Mesenchymal stem cell (in vitro differentiated cells and primary cell): Measurements from ENCODE around the gene CLDND1.

Experiments
- DNase-seq: peaks from one replicate; pipeline ENCODE4 v3.0.0-alpha.2; 2013
- H2AFZ ChIP-seq: one replicate; pipeline ENCODE4 v1.6.1; 2013; ENCODE audit warnings: low read depth, mild to moderate bottlenecking, control low read depth, inconsistent platforms, low read length, moderate library complexity
- H2AK5ac ChIP-seq: 2 replicates; pipeline ENCODE4 v1.6.1; 2013; ENCODE audit warnings: low read length, moderate library complexity, mild to moderate bottlenecking, inconsistent platforms; ENCODE audit not compliant: severe bottlenecking
- H2BK120ac ChIP-seq: one replicate; pipeline ENCODE4 v1.6.1; 2013; ENCODE audit warnings: low read depth, mild to moderate bottlenecking, inconsistent platforms, low read length, moderate library complexity
- H2BK12ac ChIP-seq, 2 experiments: one replicate each; pipeline ENCODE4 v1.6.1; 2013; ENCODE audit warnings: inconsistent platforms in 2 of 2, low read length in 2 of 2, mild to moderate bottlenecking in 2 of 2, moderate library complexity in 2 of 2, control low read depth in 1 of 2
- H2BK15ac ChIP-seq: one replicate; pipeline ENCODE4 v1.6.1; 2013; ENCODE audit warnings: mild to moderate bottlenecking, low read depth, inconsistent platforms; ENCODE audit not compliant: poor library complexity, severe bottlenecking
- H2BK5ac ChIP-seq: 2 replicates; pipeline ENCODE4 v1.6.1; 2013; ENCODE audit warnings: low read depth, mild to moderate bottlenecking, low read length, control low read depth, inconsistent platforms; ENCODE audit not compliant: poor library complexity, severe bottlenecking
- H3K14ac ChIP-seq, 2 experiments: one replicate each; pipeline ENCODE4 v1.6.1; 2013; ENCODE audit warnings: inconsistent platforms in 2 of 2, low read length in 2 of 2, control low read depth in 1 of 2, mild to moderate bottlenecking in 1 of 2, moderate library complexity in 1 of 2
- H3K18ac ChIP-seq, 2 experiments: one replicate each; pipeline ENCODE4 v1.6.1; 2013; ENCODE audit warnings: inconsistent platforms in 2 of 2, low read length in 2 of 2, control low read depth in 1 of 2, low read depth in 1 of 2, mild to moderate bottlenecking in 1 of 2
- H3K23ac ChIP-seq, 2 experiments: one replicate each; pipeline ENCODE4 v1.6.1; 2013; ENCODE audit warnings: inconsistent platforms in 2 of 2, low read length in 2 of 2, mild to moderate bottlenecking in 2 of 2, moderate library complexity in 2 of 2, control low read depth in 1 of 2
- H3K27ac ChIP-seq: 2 replicates; pipeline ENCODE4 v1.5.1; 2013; ENCODE audit warnings: mild to moderate bottlenecking, moderate library complexity, low read length, control low read depth, inconsistent platforms; ENCODE audit not compliant: poor library complexity, severe bottlenecking
- H3K27me3 ChIP-seq, 2 experiments: 2 replicates each; pipeline versions ENCODE4 v1.6.1 to v1.7.0; 2013; ENCODE audit warnings: low read length in 2 of 2, mild to moderate bottlenecking in 2 of 2, moderate library complexity in 2 of 2, control low read depth in 1 of 2, inconsistent platforms in 1 of 2; ENCODE audit not compliant: control insufficient read depth in 1 of 2, insufficient read depth in 1 of 2
- H3K36me3 ChIP-seq, 2 experiments: 2 replicates each; pipeline versions ENCODE4 v1.6.1 to v1.7.0; 2013; ENCODE audit warnings: low read length in 2 of 2, control low read depth in 1 of 2, inconsistent platforms in 1 of 2, low read depth in 1 of 2, mild to moderate bottlenecking in 1 of 2; ENCODE audit not compliant: insufficient read depth in 2 of 2, control insufficient read depth in 1 of 2
- H3K4ac ChIP-seq, 2 experiments: one replicate each; pipeline ENCODE4 v1.6.1; 2013; ENCODE audit warnings: inconsistent platforms in 2 of 2, low read length in 2 of 2, mild to moderate bottlenecking in 2 of 2, moderate library complexity in 2 of 2, control low read depth in 1 of 2, low read depth in 1 of 2
- H3K4me1 ChIP-seq: 2 replicates; pipeline ENCODE4 v1.6.1; 2013; ENCODE audit warnings: low read depth, low read length, control low read depth; ENCODE audit not compliant: control insufficient read depth, insufficient read depth
- H3K4me2 ChIP-seq: 2 replicates; pipeline ENCODE4 v1.6.1; 2013; ENCODE audit warnings: low read length, mild to moderate bottlenecking, inconsistent platforms; ENCODE audit not compliant: poor library complexity, severe bottlenecking
- H3K4me3 ChIP-seq, 2 experiments: 2 replicates each; pipeline versions ENCODE4 v1.5.1 to v1.7.0; 2013; ENCODE audit warnings: low read length in 2 of 2, mild to moderate bottlenecking in 2 of 2, control low read depth in 1 of 2, low read depth in 1 of 2; ENCODE audit not compliant: insufficient read depth in 1 of 2
- H3K79me1 ChIP-seq: replicated peaks from 2 replicates; pipeline ENCODE4 v1.6.1; 2013; ENCODE audit warnings: mild to moderate bottlenecking, control low read depth, low read length, inconsistent platforms; ENCODE audit not compliant: poor library complexity, severe bottlenecking
- H3K9ac ChIP-seq: 2 replicates; pipeline ENCODE4 v1.7.0; 2013; ENCODE audit warnings: mild to moderate bottlenecking, low read length, moderate library complexity
- H3K9me3 ChIP-seq: 2 replicates; pipeline ENCODE4 v1.7.0; 2013; ENCODE audit warnings: mild to moderate bottlenecking, low read length; ENCODE audit not compliant: control insufficient read depth
- H4K8ac ChIP-seq: one replicate; pipeline ENCODE4 v1.6.1; 2013; ENCODE audit warnings: inconsistent platforms, mild to moderate bottlenecking, low read length, moderate library complexity
- H4K91ac ChIP-seq: one replicate; pipeline ENCODE4 v1.6.1; 2013; ENCODE audit warnings: mild to moderate bottlenecking, low read length, inconsistent platforms
- WGBS: methylation state at CpG from one replicate; pipeline ENCODE4 v1.1.7; 2013; ENCODE audit warnings: mixed read lengths; 5-methylcytosine and 5-hydroxymethylcytosine counted together

CLDND1 gene

DNA sequence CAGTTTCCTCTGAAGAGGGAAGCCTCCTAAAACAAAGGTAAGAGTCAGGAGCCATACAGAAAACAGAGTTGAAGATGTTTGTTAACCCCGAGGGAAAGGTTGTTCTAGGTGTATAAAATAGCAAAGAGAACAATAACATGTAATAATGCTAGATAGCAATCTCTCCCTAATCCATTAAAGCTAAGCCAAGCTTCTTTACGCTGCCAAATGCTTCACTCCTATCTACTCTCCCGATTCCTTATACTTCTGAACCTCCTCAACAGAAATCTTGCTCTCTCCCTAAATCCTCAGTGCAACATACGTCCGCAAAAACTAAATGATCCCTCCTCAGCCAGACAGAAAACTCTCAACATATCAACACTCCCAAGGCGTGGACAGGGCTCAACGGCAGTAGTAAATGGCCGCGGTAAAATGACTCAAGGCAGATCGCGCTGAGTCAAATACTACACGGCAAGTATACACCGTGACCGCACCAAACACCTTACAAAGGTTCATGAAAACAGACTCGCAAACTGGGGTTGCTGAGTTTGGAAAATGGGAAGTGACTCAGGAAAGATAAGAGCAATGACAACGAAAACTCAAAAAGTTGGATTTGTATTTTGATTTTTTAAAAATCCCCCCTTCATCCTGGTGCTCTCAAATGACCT lies 682 bp downstream of the CLDND1 start:
- H2AFZ ChIP-seq: no peak overlapping the region
- H3K18ac ChIP-seq: peak overlapping the region in 1 of 2 experiments; percentile 90
- peaks cover 9% of the 10 kb centered on the region for H3K79me1 ChIP-seq
- peak overlapping the region; percentile 80 for H2BK15ac ChIP-seq
- no peak overlapping the region for H3K14ac ChIP-seq
- no peaks in the 10 kb centered on the region for H3K27me3 ChIP-seq
- H4K8ac ChIP-seq: no peak overlapping the region
- H3K4ac ChIP-seq: peak overlapping the region in 1 of 2 experiments; percentile 85
- H2AK5ac ChIP-seq: no peak overlapping the region
- peaks cover 0 to 41% of the 10 kb centered on the region in 2 experiments for H3K36me3 ChIP-seq
- H2BK5ac ChIP-seq: peak overlapping the region; percentile 91
- H2BK120ac ChIP-seq: peak overlapping the region; percentile 92
- H3K9me3 ChIP-seq: no peaks in the 10 kb centered on the region
- no peaks in the 10 kb centered on the region for H3K4me1 ChIP-seq
- H3K23ac ChIP-seq: no peak overlapping the region
- peak overlapping the region; percentile 72 for H3K27ac ChIP-seq
- H4K91ac ChIP-seq: no peak overlapping the region
- H3K4me3 ChIP-seq: peak overlapping the region; percentile 95 to 96
- 2% methylated on average over 11 of the region's 16 CpGs for WGBS
- no peak overlapping the region for H2BK12ac ChIP-seq
- peak overlapping the region; percentile 84 for H3K4me2 ChIP-seq
- H3K9ac ChIP-seq: peak overlapping the region; percentile 97
- DNase-seq: peak; percentile 80

GRCh38 chr3:98519351-98519750 lies 3.4 kb downstream of the CLDND1 start:
- DNase-seq: peak; percentile 20
- Histone ChIP-seq H3K4me3 (no peak overlapping the region), H3K14ac (no peak overlapping the region), H3K18ac (no peak overlapping the region), H2BK120ac (no peak overlapping the region), H3K27ac (no peak overlapping the region), H2BK5ac (no peak overlapping the region), H2BK15ac (no peak overlapping the region), H3K79me1 (peaks cover 15% of the 10 kb centered on the region), H4K91ac (no peak overlapping the region), H3K4ac (no peak overlapping the region), H2AFZ (no peak overlapping the region), H3K4me1 (no peaks in the 10 kb centered on the region), H3K36me3 (peaks cover 2 to 65% of the 10 kb centered on the region in 2 experiments), H3K9me3 (no peaks in the 10 kb centered on the region), H3K23ac (no peak overlapping the region), H2BK12ac (no peak overlapping the region), H3K4me2 (no peak overlapping the region), H4K8ac (no peak overlapping the region), H2AK5ac (no peak overlapping the region), H3K9ac (no peak overlapping the region), H3K27me3 (no peaks in the 10 kb centered on the region)
- 98% methylated on average over 1 of the region's 1 CpG for WGBS

DNA sequence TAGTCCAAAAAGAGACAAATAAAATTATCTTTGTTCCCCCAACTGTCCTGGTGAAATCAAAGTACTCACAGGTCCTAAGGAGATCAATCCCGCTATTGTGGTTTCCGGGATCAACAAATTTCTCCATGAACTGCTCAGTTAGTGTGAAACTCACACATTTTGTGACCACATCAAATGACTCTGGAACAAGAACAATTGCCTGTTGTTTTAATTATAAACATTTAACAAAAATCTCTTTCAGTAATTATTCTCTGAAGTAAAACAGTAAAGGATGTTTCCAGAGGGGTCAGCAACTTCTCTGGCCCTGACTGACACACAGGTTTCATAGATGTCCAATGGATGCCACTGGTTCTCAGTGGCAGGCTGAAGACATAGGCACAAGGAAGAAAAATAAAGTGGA lies 3.9 kb downstream of the CLDND1 start:
- Histone ChIP-seq H3K4ac (no peak overlapping the region), H3K27me3 (no peaks in the 10 kb centered on the region), H2BK5ac (no peak overlapping the region), H2BK120ac (no peak overlapping the region), H3K4me2 (no peak overlapping the region), H2AFZ (no peak overlapping the region), H3K4me3 (no peak overlapping the region), H3K18ac (no peak overlapping the region), H4K8ac (no peak overlapping the region), H4K91ac (no peak overlapping the region), H3K9ac (no peak overlapping the region), H3K9me3 (no peaks in the 10 kb centered on the region), H3K23ac (no peak overlapping the region), H3K36me3 (peaks cover 2 to 65% of the 10 kb centered on the region in 2 experiments), H3K27ac (no peak overlapping the region), H3K4me1 (no peaks in the 10 kb centered on the region), H3K79me1 (peaks cover 15% of the 10 kb centered on the region), H2BK12ac (no peak overlapping the region), H3K14ac (no peak overlapping the region), H2BK15ac (no peak overlapping the region), H2AK5ac (no peak overlapping the region)
- DNase-seq: no peak
- 100% methylated on average over 2 of the region's 2 CpGs for WGBS

- Histone ChIP-seq H3K18ac (no peak overlapping the region), H3K9me3 (no peaks in the 10 kb centered on the region), H4K8ac (no peak overlapping the region), H2BK5ac (no peak overlapping the region), H3K27ac (no peak overlapping the region), H3K4me3 (no peak overlapping the region), H3K9ac (no peak overlapping the region), H3K4ac (no peak overlapping the region), H2BK15ac (no peak overlapping the region), H3K27me3 (no peaks in the 10 kb centered on the region), H2BK120ac (no peak overlapping the region), H3K4me2 (no peak overlapping the region), H4K91ac (no peak overlapping the region), H2AK5ac (no peak overlapping the region), H3K79me1 (peaks cover 14% of the 10 kb centered on the region), H2AFZ (no peak overlapping the region), H3K23ac (no peak overlapping the region), H3K36me3 (peaks cover 2 to 53% of the 10 kb centered on the region in 2 experiments), H3K14ac (no peak overlapping the region), H2BK12ac (no peak overlapping the region), H3K4me1 (no peaks in the 10 kb centered on the region)
- DNase-seq: no peak
- no CpG with 5 or more reads among the region's 1 CpG for WGBS
Measured at GRCh38 chr3:98514948-98515347, 7.8 kb downstream of the CLDND1 start.
